Temporal lobe (tissue), 2 donors: ENCODE measurements around the gene DEFB119. TPM values are rescaled to one million over a fixed set of nuclear protein-coding genes. Genes with fewer than 3 reads are reported as not detected.

Experiments
- small RNA-seq: library from RNA; depleted of rRNA; stranded (forward); fragments of <200 nt; gene quantifications from one replicate; pipeline ENCODE3, GENCODE V24; 2014; ENCODE audit warnings: low replicate concordance
- total RNA-seq: library from RNA; depleted of rRNA; stranded (reverse); fragments of >200 nt; gene quantifications from one replicate; pipeline ENCODE4 v1.2.3, GENCODE V29; 2014

DEFB119 gene
- total RNA-seq, 1 donor from 2014 or later, result not detected

Small RNA genes lying within 50 kb of the gene (small RNA-seq; reads per million reads assigned to genes)
- not detected for gene DEFB117
- not detected for gene RF00561
- not detected for gene RNA5SP480

Other genes with a start within 250 kb of the DEFB119 start
- not detected for gene DEFB115, start 132.9 kb downstream of the DEFB119 start, total RNA-seq
- not detected for gene DEFB116, start 82.0 kb downstream of the DEFB119 start, total RNA-seq
- not detected for gene DEFB118, start 22.0 kb downstream of the DEFB119 start, total RNA-seq
- gene DEFB121, start 15.6 kb upstream of the DEFB119 start, total RNA-seq, result not detected
- gene DEFB123, start 50.0 kb upstream of the DEFB119 start, total RNA-seq, result not detected
- not detected for gene DEFB124, start 84.5 kb upstream of the DEFB119 start, total RNA-seq
- gene REM1, start 84.7 kb upstream of the DEFB119 start, total RNA-seq, result not detected
- 25.8 TPM for gene HM13, start 123.9 kb upstream of the DEFB119 start, total RNA-seq
- 35.7 TPM for gene ID1, start 214.7 kb upstream of the DEFB119 start, total RNA-seq
- gene COX4I2, start 247.3 kb upstream of the DEFB119 start, total RNA-seq, result not detected